Gastrocnemius medialis (tissue), 4 donors: ENCODE results near the gene RAD9A. TPM values are rescaled to one million over a fixed set of nuclear protein-coding genes. Genes with fewer than 3 reads are reported as not detected.

ENCODE experiments used
- ATAC-seq, 2 donors: fragments of 150-250 bp; one replicate each; pipeline ENCODE4 v1.9.1; 2016
- DNase-seq, 2 donors: peaks; one replicate each; pipeline ENCODE4 v3.0.0-alpha.2; 2019
- H3K27ac ChIP-seq, 4 donors: fragments of 200-600 bp; sonication (generic); 1 replicate in 1 of 4; 2 replicates in 3 of 4; pipeline ENCODE4 v1.5.1; 2016 to 2018; ENCODE audit warnings: mild to moderate bottlenecking in 2 of 4, moderate library complexity in 1 of 4
- H3K27me3 ChIP-seq, 3 donors: fragments of 200-600 bp; sonication (generic) in 2 of 3; 1 replicate in 1 of 3; 2 replicates in 2 of 3; pipeline versions ENCODE4 v1.5.1 to v1.6.0; 2016 to 2019; ENCODE audit warnings: mild to moderate bottlenecking in 1 of 3, moderate library complexity in 1 of 3
- H3K36me3 ChIP-seq, 2 donors: fragments of 200-600 bp; sonication (generic) in 1 of 2; one replicate each; pipeline ENCODE4 v1.5.1; 2017 to 2018
- H3K4me1 ChIP-seq, 2 donors: fragments of 200-600 bp; sonication (generic) in 1 of 2; one replicate each; pipeline ENCODE4 v1.5.1; 2016 to 2017; ENCODE audit warnings: mild to moderate bottlenecking in 2 of 2
- H3K4me3 ChIP-seq, 4 donors: fragments of 200-600 bp; sonication (generic) in 3 of 4; 1 replicate in 1 of 4; 2 replicates in 3 of 4; pipeline ENCODE4 v1.5.1; 2016 to 2019; ENCODE audit warnings: mild to moderate bottlenecking in 2 of 4
- H3K9me3 ChIP-seq, 3 donors: fragments of 200-600 bp; sonication (generic) in 2 of 3; 1 replicate in 1 of 3; 2 replicates in 2 of 3; pipeline ENCODE4 v1.5.1; 2016 to 2019
- CTCF ChIP-seq, 5 experiments: fragments of 450-650 bp in 3 of 5; fragments of 200-600 bp in 2 of 5; sonication (generic) in 2 of 5; IDR thresholded peaks in 4 of 5; conservative IDR thresholded peaks in 1 of 5; 1 replicate in 4 of 5; 2 replicates in 1 of 5; pipeline ENCODE4 v1.5.1; 2016 to 2019; ENCODE audit warnings: antibody characterized with exemption in 5 of 5, mild to moderate bottlenecking in 3 of 5, moderate library complexity in 3 of 5
- POLR2A ChIP-seq, 2 donors: fragments of 450-650 bp; IDR thresholded peaks; one replicate each; pipeline ENCODE4 v1.6.1; 2017; ENCODE audit warnings: antibody characterized with exemption in 2 of 2, mild to moderate bottlenecking in 2 of 2, moderate library complexity in 2 of 2
- in situ Hi-C, 4 donors: fragments of 200-750 bp; cut with MboI; loops; one replicate each; pipeline versions ENCODE4 v1.15.0 to v1.8.0; 2017; ENCODE audit warnings: low sequenced_read_pairs in 4 of 4
- intact Hi-C: fragments of 100-400 bp; cut with DNase I; formaldehyde crosslinking; loops from one replicate; pipeline ENCODE4 v1.15.1; 2023; ENCODE audit warnings: low total_unique reads
- total RNA-seq, 4 donors: library from RNA; depleted of rRNA; stranded (reverse); fragments of >200 nt; gene quantifications; one replicate each; pipeline versions ENCODE4 v1.1.0 to v1.2.3, GENCODE V29; 2016

The RAD9A gene
- total RNA-seq, 4 donors from 2014 or later: 5.2 to 14.7 (median 7.7) TPM

- ATAC-seq (no peak), DNase-seq (no peak)
- Histone ChIP-seq H3K4me3 (no peak overlapping the region), H3K27ac (no peak overlapping the region), H3K36me3 (no peaks in the 10 kb centered on the region), H3K27me3 (peaks cover 17 to 31% (median 25%) of the 10 kb centered on the region in 3 donors), H3K4me1 (no peaks in the 10 kb centered on the region), H3K9me3 (no peaks in the 10 kb centered on the region)
- in situ Hi-C loops (no loop called here), intact Hi-C loops (no loop called here)
- TF ChIP-seq POLR2A (IDR thresholded peaks at IDR 0.05) (no peak), CTCF (IDR thresholded peaks at IDR 0.05 in 4 of 5, conservative IDR thresholded peaks at IDR 0.05 in 1 of 5) (no peak)
These were observed 15.9 kb downstream of the RAD9A start for GRCh38 chr11:67407688-67408163.

GRCh38 chr11:67408437-67409200, 16.8 kb downstream of the RAD9A start:
- ATAC-seq (no peak), DNase-seq (no peak)
- Histone ChIP-seq H3K9me3 (no peaks in the 10 kb centered on the region), H3K27me3 (peaks cover 17 to 31% (median 25%) of the 10 kb centered on the region in 3 donors), H3K36me3 (no peaks in the 10 kb centered on the region), H3K27ac (no peak overlapping the region), H3K4me1 (no peaks in the 10 kb centered on the region), H3K4me3 (no peak overlapping the region)
- TF ChIP-seq CTCF (IDR thresholded peaks at IDR 0.05 in 4 of 5, conservative IDR thresholded peaks at IDR 0.05 in 1 of 5) (no peak), POLR2A (IDR thresholded peaks at IDR 0.05) (no peak)
- intact Hi-C loops (no loop called here), in situ Hi-C loops (no loop called here)

GRCh38 chr11:67409261-67409666, 17.5 kb downstream of the RAD9A start:
- Histone ChIP-seq H3K4me3 (no peak overlapping the region), H3K9me3 (no peaks in the 10 kb centered on the region), H3K27me3 (peaks cover 17 to 31% (median 25%) of the 10 kb centered on the region in 3 donors), H3K27ac (no peak overlapping the region), H3K4me1 (no peaks in the 10 kb centered on the region), H3K36me3 (no peaks in the 10 kb centered on the region)
- no peak for DNase-seq
- in situ Hi-C loops (no loop called here), intact Hi-C loops (no loop called here)
- no peak for TF ChIP-seq POLR2A (IDR thresholded peaks at IDR 0.05)
- no peak for ATAC-seq

GRCh38 chr11:67409781-67410368, 18.1 kb downstream of the RAD9A start:
- intact Hi-C loops (no loop called here), in situ Hi-C loops (no loop called here)
- no peak overlapping the region for H3K27ac ChIP-seq
- peaks cover 0 to under 1% of the 10 kb centered on the region in 2 donors for H3K4me1 ChIP-seq
- H3K36me3 ChIP-seq: no peaks in the 10 kb centered on the region
- no peaks in the 10 kb centered on the region for H3K9me3 ChIP-seq
- ATAC-seq: no peak
- H3K4me3 ChIP-seq: no peak overlapping the region
- TF ChIP-seq POLR2A (IDR thresholded peaks at IDR 0.05) (no peak), CTCF (IDR thresholded peaks at IDR 0.05 in 4 of 5, conservative IDR thresholded peaks at IDR 0.05 in 1 of 5) (no peak)
- H3K27me3 ChIP-seq: peaks cover 17 to 31% (median 25%) of the 10 kb centered on the region in 3 donors
- no peak for DNase-seq

- no peaks in the 10 kb centered on the region for H3K36me3 ChIP-seq
- DNase-seq (no peak), ATAC-seq (no peak)
- no peaks in the 10 kb centered on the region for H3K9me3 ChIP-seq
- H3K27me3 ChIP-seq: peaks cover 17 to 31% (median 25%) of the 10 kb centered on the region in 3 donors
- TF ChIP-seq CTCF (IDR thresholded peaks at IDR 0.05 in 4 of 5, conservative IDR thresholded peaks at IDR 0.05 in 1 of 5): no peak
- TF ChIP-seq POLR2A (IDR thresholded peaks at IDR 0.05): no peak
- in situ Hi-C loops: no loop called here
- no peak overlapping the region for H3K27ac ChIP-seq
- no peak overlapping the region for H3K4me3 ChIP-seq
- H3K4me1 ChIP-seq: peaks cover 0 to 6% of the 10 kb centered on the region in 2 donors
- intact Hi-C loops: no loop called here
These were observed 18.6 kb downstream of the RAD9A start for GRCh38 chr11:67410369-67410831.
